ENCODE data around the gene GAMT.

GRCh38 chr19:1422943-1423342 lies 21.6 kb upstream of the GAMT start:
- TF ChIP-seq ZNF253 (CRISPR knock-in tag; IDR thresholded peaks at IDR 0.05; ENCODE audit: borderline replicate concordance) (no peak), NR1H2 (CRISPR knock-in tag; IDR thresholded peaks at IDR 0.05; ENCODE audit: borderline replicate concordance, low read depth) (no peak), SMAD3 (CRISPR knock-in tag; IDR thresholded peaks at IDR 0.05) (no peak), ZNF451 (CRISPR knock-in tag; IDR thresholded peaks at IDR 0.05) (no peak), ISX (CRISPR knock-in tag; conservative IDR thresholded peaks at IDR 0.05) (no peak), PTBP1 (IDR thresholded peaks at IDR 0.05; ENCODE audit: low read depth, low read length, poor library complexity, severe bottlenecking) (no peak), DNMT1 (CRISPR knock-in tag; IDR thresholded peaks at IDR 0.05) (no peak), ATF1 (CRISPR knock-in tag; IDR thresholded peaks at IDR 0.05) (no peak), PRDM15 (CRISPR knock-in tag; IDR thresholded peaks at IDR 0.05) (no peak)
- TF ChIP-seq, protein P1, sequence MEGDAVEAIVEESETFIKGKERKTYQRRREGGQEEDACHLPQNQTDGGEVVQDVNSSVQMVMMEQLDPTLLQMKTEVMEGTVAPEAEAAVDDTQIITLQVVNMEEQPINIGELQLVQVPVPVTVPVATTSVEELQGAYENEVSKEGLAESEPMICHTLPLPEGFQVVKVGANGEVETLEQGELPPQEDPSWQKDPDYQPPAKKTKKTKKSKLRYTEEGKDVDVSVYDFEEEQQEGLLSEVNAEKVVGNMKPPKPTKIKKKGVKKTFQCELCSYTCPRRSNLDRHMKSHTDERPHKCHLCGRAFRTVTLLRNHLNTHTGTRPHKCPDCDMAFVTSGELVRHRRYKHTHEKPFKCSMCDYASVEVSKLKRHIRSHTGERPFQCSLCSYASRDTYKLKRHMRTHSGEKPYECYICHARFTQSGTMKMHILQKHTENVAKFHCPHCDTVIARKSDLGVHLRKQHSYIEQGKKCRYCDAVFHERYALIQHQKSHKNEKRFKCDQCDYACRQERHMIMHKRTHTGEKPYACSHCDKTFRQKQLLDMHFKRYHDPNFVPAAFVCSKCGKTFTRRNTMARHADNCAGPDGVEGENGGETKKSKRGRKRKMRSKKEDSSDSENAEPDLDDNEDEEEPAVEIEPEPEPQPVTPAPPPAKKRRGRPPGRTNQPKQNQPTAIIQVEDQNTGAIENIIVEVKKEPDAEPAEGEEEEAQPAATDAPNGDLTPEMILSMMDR (CRISPR knock-in tag; IDR thresholded peaks at IDR 0.05) = no peak
- TF ChIP-seq, protein P2, sequence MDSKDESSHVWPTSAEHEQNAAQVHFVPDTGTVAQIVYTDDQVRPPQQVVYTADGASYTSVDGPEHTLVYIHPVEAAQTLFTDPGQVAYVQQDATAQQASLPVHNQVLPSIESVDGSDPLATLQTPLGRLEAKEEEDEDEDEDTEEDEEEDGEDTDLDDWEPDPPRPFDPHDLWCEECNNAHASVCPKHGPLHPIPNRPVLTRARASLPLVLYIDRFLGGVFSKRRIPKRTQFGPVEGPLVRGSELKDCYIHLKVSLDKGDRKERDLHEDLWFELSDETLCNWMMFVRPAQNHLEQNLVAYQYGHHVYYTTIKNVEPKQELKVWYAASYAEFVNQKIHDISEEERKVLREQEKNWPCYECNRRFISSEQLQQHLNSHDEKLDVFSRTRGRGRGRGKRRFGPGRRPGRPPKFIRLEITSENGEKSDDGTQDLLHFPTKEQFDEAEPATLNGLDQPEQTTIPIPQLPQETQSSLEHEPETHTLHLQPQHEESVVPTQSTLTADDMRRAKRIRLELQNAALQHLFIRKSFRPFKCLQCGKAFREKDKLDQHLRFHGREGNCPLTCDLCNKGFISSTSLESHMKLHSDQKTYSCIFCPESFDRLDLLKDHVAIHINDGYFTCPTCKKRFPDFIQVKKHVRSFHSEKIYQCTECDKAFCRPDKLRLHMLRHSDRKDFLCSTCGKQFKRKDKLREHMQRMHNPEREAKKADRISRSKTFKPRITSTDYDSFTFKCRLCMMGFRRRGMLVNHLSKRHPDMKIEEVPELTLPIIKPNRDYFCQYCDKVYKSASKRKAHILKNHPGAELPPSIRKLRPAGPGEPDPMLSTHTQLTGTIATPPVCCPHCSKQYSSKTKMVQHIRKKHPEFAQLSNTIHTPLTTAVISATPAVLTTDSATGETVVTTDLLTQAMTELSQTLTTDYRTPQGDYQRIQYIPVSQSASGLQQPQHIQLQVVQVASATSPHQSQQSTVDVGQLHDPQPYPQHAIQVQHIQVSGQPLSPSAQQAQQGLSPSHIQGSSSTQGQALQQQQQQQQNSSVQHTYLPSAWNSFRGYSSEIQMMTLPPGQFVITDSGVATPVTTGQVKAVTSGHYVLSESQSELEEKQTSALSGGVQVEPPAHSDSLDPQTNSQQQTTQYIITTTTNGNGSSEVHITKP (CRISPR knock-in tag; IDR thresholded peaks at IDR 0.05; ENCODE audit: low read depth) = no peak

Measured in HepG2 (cell line).